Activated CD4-positive, alpha-beta T cell treated with anti-CD3 and anti-CD28 coated beads, Interleukin-2, amount 50 U/mL, for 4 hours (primary cell): ENCODE measurements around the gene ZNF292.
A peak's percentile ranks its signal among the peaks of the same experiment; 100 is the strongest.
"Not testable (repeated sequence)": the region's sequence is repeated elsewhere in the genome, so short reads cannot be mapped to it uniquely, and the experiment has no call there.

Experiments
- DNase-seq, 2 experiments: peaks; one replicate each; pipeline ENCODE4 v3.0.0-alpha.2; 2020

The ZNF292 gene

GRCh38 chr6:87164506-87164905, 9.1 kb downstream of the ZNF292 start:
- DNase-seq = no peak

GRCh38 chr6:87165185-87165584, 9.8 kb downstream of the ZNF292 start:
- no peak for DNase-seq

DNA sequence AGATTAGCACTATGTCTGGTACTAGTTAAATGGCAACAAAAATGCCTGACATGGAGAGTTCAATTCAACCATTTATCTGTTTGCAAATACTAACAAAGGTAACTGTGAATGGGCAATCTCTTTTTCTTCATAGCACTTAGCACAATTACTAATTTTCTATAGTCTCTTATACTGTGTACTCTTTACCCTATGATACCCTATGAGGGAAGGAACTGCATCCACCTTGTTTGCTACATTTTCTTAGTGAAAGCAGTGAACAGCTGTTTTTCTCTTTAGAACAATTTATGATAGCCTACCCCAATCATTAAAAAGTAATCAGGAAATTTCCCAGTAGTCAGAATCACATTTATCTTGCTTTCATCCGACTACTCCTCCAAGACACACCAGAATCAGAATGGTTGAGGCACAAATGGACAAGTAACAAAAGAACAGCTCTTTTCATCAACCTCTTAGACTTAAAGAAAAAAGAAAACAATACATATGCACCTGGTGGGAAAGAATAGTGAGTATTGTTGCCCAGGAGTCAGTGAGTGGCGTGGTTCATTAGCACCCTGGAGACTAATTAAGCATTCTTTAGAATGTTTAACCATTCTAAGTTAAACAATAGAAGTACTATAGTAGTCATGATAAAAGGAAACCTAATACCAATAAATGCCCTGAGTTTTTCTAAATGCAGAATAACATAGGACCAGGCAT, 16.7 kb downstream of the ZNF292 start:
- DNase-seq = no peak

DNA sequence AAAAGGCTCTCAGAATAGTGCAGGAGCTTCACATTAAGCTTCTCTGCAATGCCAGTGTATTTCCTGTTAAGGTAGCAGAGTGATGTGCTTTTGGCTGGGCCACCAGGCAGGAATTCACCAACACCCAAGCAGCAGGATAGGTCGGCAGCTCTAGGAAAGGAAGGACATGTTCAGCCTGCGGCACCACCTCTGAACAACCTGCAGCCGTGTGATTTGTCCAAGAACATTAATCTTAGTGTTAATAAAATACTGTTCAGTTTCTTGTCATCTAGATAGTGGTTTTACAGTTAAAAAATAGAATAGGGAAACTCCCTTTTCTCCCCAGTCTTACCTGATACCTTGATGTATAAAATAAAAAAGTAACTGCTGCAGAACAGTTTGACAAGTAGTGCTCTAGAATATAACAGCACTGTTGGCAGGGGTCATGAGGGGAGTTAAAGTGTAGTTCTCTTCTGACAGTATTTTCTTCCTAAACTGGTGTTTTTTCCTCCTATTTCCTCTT, 18.8 kb downstream of the ZNF292 start:
- no peak for DNase-seq

DNA sequence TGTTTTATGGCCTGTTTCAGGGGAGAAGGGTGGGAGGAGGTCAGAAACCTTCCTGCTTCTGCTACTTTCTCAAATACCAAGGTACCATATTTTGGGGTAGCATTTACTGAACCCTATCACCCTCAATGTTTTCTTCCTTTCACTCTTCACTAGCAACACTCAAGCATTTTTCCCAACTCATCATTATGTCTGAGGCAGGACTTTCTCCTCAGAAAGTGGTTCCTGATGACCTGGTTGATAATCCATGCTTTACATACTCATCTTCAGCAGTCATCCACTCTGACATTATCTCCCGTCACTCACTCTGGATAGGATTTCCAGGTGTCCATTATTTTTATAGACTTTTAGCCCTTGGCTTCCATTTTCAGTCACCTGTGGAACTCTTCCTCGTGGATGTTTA, 21.1 kb downstream of the ZNF292 start:
- no peak for DNase-seq

- no peak for DNase-seq
Observed at GRCh38 chr6:87180105-87180728, 24.9 kb downstream of the ZNF292 start.

DNA sequence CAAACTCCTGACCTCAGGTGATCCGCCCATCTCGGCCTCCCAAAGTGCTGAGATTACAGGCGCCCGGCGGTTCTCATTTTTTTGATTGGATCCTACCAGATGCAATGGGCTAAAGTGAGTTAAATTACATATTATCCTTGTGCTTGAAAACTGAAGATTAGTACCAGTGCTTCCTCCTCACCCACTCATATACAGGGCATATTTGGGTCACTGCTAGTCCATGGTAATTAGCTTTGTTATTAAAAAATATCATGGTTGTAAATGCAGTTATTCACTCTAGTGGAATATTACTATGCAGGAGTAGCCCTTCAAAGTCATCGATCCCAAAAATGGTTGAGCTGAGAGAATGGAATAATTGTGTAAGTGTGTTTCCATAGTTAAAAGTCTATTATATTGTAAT, 26.5 kb downstream of the ZNF292 start:
- DNase-seq = no peak

GRCh38 chr6:87182321-87182720, 27.0 kb downstream of the ZNF292 start:
- peak in 1 of 2 experiments; percentile 12 for DNase-seq

DNA sequence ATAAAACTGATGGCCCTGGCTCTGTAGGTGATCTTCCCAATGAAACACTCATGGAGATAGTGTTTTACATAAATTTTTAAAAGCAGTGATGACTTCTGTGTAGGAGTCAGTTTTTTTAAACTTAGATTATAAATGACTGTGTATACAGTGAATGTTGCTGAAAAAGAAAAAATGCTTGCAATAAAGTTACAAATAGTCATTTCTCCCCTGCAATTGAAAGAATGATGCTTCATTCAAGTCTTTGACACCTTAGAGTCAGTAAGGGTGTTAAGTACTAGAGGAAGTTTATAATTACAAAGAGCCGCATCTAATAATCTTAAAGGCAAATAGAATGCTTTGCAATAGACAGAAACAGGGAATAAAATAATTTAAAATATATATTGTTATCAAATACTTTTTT, 27.6 kb downstream of the ZNF292 start:
- no peak for DNase-seq

DNA sequence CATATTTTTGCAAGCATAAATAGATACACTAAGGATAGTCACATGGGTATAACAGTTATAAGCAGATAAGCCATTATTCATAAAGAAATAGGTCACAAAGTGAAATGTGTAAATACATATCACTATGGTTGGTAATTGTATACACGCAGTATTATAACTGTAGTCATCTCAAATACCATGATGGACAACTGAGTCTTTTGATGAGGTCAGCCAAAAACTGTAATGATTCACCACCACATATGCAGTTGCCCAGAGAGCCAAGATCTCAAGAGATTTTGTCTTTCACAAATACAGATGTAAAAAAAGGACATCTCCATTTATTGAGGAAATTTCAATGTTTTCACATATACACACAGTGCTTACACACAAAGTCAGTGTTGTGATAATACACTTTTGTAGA, 28.3 kb downstream of the ZNF292 start:
- no peak for DNase-seq

DNA sequence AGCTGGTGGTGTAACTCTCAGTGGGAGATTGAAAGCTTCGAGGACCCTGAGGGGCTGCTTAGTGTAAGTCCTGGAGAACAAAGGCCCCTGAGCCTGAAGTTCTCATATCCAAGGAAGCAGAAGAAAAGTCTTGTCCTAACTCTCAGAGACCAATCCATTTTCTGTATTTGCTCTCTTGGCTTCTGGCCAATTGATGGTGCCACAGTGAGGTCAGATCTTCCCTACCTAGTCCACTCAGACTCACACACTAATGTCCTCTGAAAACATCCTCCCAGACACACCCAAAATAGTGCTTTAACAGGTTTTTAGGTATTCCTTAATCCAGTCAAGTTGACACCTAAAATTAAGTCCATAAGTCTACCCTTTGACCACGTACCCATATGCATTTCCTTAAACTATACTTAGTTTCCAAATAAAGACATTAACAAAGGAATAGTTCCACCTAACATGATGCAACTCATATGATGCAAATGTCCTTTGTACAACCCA, 29.4 kb downstream of the ZNF292 start:
- no peak for DNase-seq

DNA sequence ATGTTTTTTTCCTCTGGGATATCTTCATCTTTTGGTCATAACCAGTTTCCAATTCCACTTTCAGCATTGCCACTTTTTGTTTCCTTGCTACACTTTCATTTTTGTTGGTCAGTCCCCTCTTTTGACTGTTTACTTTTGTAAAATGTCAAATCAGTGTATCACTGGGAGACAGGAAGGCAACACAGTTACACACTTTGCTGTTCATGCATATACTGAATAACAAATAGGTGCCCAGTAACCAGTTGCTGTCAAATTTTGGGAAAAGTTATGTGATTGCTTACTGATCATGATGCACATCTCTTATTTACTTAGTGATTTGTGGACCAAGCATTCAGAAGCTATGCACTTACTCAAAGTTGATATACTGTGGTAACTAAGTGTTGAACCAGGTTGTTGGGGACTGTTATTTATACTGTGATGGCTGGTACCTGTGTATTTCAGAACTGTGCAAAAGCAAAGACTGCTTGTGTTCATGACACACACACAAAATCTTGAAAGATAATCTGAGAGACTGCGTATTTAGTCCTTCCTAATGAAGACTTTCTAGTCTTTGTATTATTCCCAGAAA, 41.0 kb downstream of the ZNF292 start:
- DNase-seq = no peak

DNA sequence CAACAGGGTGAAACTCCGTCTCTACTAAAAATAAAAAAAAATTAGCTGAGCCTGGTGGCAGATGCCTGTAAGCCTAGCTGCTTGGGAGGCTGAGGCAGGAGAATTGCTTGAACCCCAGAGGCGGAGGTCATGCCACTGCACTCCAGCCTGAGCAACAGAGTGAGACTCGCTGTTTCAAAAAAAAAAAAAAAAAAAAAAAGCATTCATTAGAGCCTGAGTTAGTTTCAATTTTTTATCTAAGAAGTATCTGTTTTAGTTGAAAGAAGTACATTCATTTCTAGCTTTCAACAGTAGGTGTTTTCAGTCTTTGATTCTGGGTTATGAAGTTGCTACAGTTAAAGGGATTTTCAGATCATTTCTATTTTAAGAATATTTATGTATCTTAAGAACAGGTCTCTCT, 42.2 kb downstream of the ZNF292 start:
- no peak for DNase-seq

- DNase-seq = not testable (repeated sequence)
Observed at GRCh38 chr6:87198022-87198810, 42.9 kb downstream of the ZNF292 start.

- no peak for DNase-seq
Observed at GRCh38 chr6:87199787-87200186, 44.4 kb downstream of the ZNF292 start.

DNA sequence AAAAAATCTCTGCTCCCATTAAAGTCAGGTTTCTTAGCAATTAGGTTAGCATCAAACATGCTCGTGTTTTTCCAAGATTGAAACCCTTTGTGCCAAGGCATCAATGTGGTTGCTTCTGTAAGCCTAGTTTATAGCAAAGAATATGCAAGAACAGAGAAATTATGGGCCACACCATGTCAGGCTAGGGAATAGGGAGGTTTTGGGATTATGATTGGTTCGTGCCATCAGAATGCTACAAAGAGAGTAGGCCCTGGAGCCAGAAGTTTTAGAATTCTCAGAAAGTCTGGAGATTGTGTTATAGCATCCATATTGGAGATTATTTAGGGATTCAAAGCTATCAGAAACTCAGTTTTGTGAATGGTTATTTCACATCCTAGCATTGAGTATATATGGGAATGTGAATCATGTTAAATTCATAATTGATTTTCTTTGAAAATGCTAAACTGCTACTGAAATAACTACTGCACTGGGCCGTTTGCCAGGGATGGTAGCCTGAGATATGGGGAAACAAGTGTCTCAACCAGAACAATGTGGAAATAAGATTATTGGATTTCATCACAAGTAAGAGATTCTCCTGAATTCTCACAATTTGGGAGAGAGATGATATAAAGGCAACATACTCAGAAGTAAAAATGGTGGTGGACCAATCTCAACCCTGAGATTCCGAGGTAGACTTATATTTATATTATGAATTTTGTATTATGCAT, 45.3 kb downstream of the ZNF292 start:
- DNase-seq = no peak

DNA sequence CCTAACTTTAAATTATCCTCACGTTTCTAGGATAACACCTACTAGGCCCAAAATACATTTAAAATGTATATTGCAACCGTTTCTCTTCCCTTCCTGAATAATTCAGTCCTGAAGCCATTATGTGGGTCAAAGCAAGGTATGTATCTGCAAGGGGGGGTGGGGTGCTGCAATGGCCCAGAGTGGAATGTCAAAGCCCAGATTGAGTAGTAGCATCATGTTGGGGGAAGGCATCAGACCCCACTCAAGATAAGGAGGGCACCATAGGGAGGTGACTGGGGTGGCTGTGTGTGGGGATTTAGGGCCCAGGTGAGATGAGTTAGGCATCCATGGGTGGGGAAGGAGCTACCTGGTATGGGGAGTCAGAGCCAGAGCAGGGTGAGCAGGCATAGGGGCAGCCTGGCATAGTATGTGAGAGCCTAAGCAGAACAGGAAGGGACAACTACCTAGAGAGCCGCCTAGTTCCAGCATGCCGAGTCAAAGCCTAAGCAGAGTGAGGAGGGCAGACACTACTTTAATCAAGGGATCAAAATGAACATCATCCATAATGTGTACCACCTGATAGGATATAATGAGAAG, 48.2 kb downstream of the ZNF292 start:
- no peak for DNase-seq

GRCh38 chr6:87209812-87210211, 54.4 kb downstream of the ZNF292 start:
- DNase-seq = no peak

GRCh38 chr6:87210979-87211378, 55.6 kb downstream of the ZNF292 start:
- no peak for DNase-seq

GRCh38 chr6:87212596-87212995, 57.2 kb downstream of the ZNF292 start:
- DNase-seq = no peak

DNA sequence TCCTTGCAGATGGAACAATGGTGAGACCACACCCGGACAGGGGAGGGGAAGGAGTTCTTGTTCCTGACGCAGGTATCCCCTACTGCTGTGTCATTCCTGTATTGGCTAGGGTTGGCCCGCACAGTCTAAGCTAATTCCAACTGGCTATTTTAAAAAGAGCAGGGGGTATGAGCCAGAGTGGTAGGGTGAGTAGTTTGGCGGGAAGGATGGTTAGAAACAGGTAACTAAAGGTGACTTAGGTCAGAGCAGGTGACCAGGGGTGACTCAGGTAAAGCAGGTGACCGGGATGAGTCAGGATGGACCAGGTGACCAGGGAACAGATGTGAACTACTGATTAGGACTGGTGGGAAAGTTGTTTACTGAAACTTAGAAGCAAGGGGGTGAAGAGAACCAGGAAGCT, 58.0 kb downstream of the ZNF292 start:
- no peak for DNase-seq

GRCh38 chr6:87214831-87215230, 59.5 kb downstream of the ZNF292 start:
- no peak for DNase-seq
